Bone marrow (tissue), 2 donors: ENCODE results near the gene CT83.

Source experiments
- DNase-seq, 2 donors: peaks; one replicate each; lab custom pipeline; 2025; lab: John Stamatoyannopoulos, UW

CT83 gene

GRCh38 chrX:116462822-116463221 is at the start of gene CT83:
Gene CT83 (minus strand): TSS chrX:116462976. CDS start chrX:116462856, 120 bp downstream.
- no peak for DNase-seq

GRCh38 chrX:116499780-116500179 is 37.0 kb upstream of the CT83 start:
- no peak for DNase-seq

GRCh38 chrX:116493271-116493670 is 30.5 kb upstream of the CT83 start:
- no peak for DNase-seq

GRCh38 chrX:116490104-116490503 is 27.3 kb upstream of the CT83 start:
- DNase-seq, result no peak

- DNase-seq, result no peak
These were observed 17.3 kb upstream of the CT83 start for GRCh38 chrX:116480059-116480458.

GRCh38 chrX:116449156-116449555 is 13.6 kb downstream of the CT83 start:
- no peak for DNase-seq

- DNase-seq, result no peak
These were observed 26.4 kb downstream of the CT83 start, which contains the start of gene SLC6A14 for GRCh38 chrX:116436358-116436816. Gene SLC6A14 (plus strand): TSS chrX:116436606. CDS start chrX:116436710, 104 bp downstream.

GRCh38 chrX:116435597-116435996 is 27.2 kb downstream of the CT83 start:
- DNase-seq, result no peak

GRCh38 chrX:116427978-116428377 is 34.8 kb downstream of the CT83 start:
- no peak for DNase-seq

- DNase-seq, result no peak
These were observed 44.8 kb downstream of the CT83 start for GRCh38 chrX:116417968-116418367.

GRCh38 chrX:116417214-116417613 is 45.6 kb downstream of the CT83 start:
- no peak for DNase-seq

GRCh38 chrX:116413273-116413672 is 49.5 kb downstream of the CT83 start:
- no peak for DNase-seq
